HepG2 (cell line): ENCODE results near the gene NT5DC1. TPM values are rescaled to one million over a fixed set of nuclear protein-coding genes. Genes with fewer than 3 reads are reported as not detected.

Source experiments
- CC2D1A ChIP-seq: sonication (generic); formaldehyde crosslinking; IDR thresholded peaks from 2 replicates; pipeline ENCODE4 v1.8.1; 2023; ENCODE audit warnings: mild to moderate bottlenecking, missing genetic modification reagents
- CREBL2 ChIP-seq: sonication (generic); formaldehyde crosslinking; IDR thresholded peaks from 2 replicates; pipeline ENCODE4 v1.8.1; 2023; ENCODE audit warnings: missing genetic modification reagents, mild to moderate bottlenecking, borderline replicate concordance
- ETV6 ChIP-seq: sonication (generic); formaldehyde crosslinking; conservative IDR thresholded peaks from 2 replicates; pipeline ENCODE4 v1.4.0; 2020; ENCODE audit warnings: missing genetic modification reagents
- FOXK1 ChIP-seq: sonication (generic); formaldehyde crosslinking; IDR thresholded peaks from 2 replicates; pipeline ENCODE4 v1.4.0; 2020; ENCODE audit warnings: low read depth, missing genetic modification reagents, borderline replicate concordance
- HCFC1 ChIP-seq: fragments of 150-350 bp; IDR thresholded peaks from 2 replicates; pipeline ENCODE4 v1.6.1; 2014; ENCODE audit warnings: low read depth, low read length
- JUN ChIP-seq: sonication (generic); formaldehyde crosslinking; IDR thresholded peaks from 2 replicates; pipeline ENCODE4 v1.4.0; 2020; ENCODE audit warnings: mild to moderate bottlenecking, missing genetic modification reagents
- MED13 ChIP-seq: sonication (generic); formaldehyde crosslinking; IDR thresholded peaks from 2 replicates; pipeline ENCODE4 v1.5.0; 2020; ENCODE audit warnings: missing genetic modification reagents
- NPAS2 ChIP-seq: sonication (generic); formaldehyde crosslinking; IDR thresholded peaks from 2 replicates; pipeline ENCODE4 v1.8.0; 2022; ENCODE audit warnings: mild to moderate bottlenecking, missing genetic modification reagents, borderline replicate concordance
- NR0B2 ChIP-seq: sonication (generic); formaldehyde crosslinking; IDR thresholded peaks from 2 replicates; pipeline ENCODE4 v1.4.0; 2020; ENCODE audit warnings: mild to moderate bottlenecking, missing genetic modification reagents
- PTBP1 ChIP-seq: fragments of 200-400 bp; formaldehyde crosslinking; IDR thresholded peaks from 2 replicates; pipeline ENCODE4 v1.6.1; 2018; ENCODE audit warnings: low read length, low read depth; ENCODE audit not compliant: poor library complexity, severe bottlenecking
- SIX4 ChIP-seq: sonication (generic); formaldehyde crosslinking; IDR thresholded peaks from 2 replicates; pipeline ENCODE4 v1.4.0; 2020; ENCODE audit warnings: missing genetic modification reagents
- SP2 ChIP-seq: sonication (generic); formaldehyde crosslinking; IDR thresholded peaks from 2 replicates; pipeline ENCODE4 v1.5.1; 2020; ENCODE audit warnings: mild to moderate bottlenecking, missing genetic modification reagents
- STAT6 ChIP-seq: sonication (generic); formaldehyde crosslinking; IDR thresholded peaks from 2 replicates; pipeline ENCODE4 v1.4.0; 2020; ENCODE audit warnings: missing genetic modification reagents, mild to moderate bottlenecking, borderline replicate concordance
- TCF7L2 ChIP-seq: IDR thresholded peaks from 2 replicates; pipeline ENCODE4 v1.6.1; 2011; ENCODE audit warnings: mild to moderate bottlenecking, low read depth, low read length, moderate library complexity
- TSC22D2 ChIP-seq: sonication (generic); formaldehyde crosslinking; IDR thresholded peaks from 2 replicates; pipeline ENCODE4 v1.5.1; 2020; ENCODE audit warnings: missing genetic modification reagents, mild to moderate bottlenecking, borderline replicate concordance
- ZBTB14 ChIP-seq: sonication (generic); formaldehyde crosslinking; IDR thresholded peaks from 2 replicates; pipeline ENCODE4 v1.4.0; 2020; ENCODE audit warnings: missing genetic modification reagents
- ZFP41 ChIP-seq: sonication (generic); formaldehyde crosslinking; IDR thresholded peaks from 2 replicates; pipeline ENCODE4 v1.4.0; 2020; ENCODE audit warnings: mild to moderate bottlenecking, missing genetic modification reagents, borderline replicate concordance
- ZNF253 ChIP-seq: sonication (generic); formaldehyde crosslinking; IDR thresholded peaks from 2 replicates; pipeline ENCODE4 v1.8.0; 2022; ENCODE audit warnings: mild to moderate bottlenecking, missing genetic modification reagents, borderline replicate concordance
- ZNF670 ChIP-seq: sonication (generic); formaldehyde crosslinking; IDR thresholded peaks from 2 replicates; pipeline ENCODE4 v1.8.0; 2022; ENCODE audit warnings: mild to moderate bottlenecking, missing genetic modification reagents, borderline replicate concordance
- ZNF720 ChIP-seq: sonication (generic); formaldehyde crosslinking; IDR thresholded peaks from 2 replicates; pipeline ENCODE4 v1.4.0; 2020; ENCODE audit warnings: missing genetic modification reagents
- ZNF782 ChIP-seq: sonication (generic); formaldehyde crosslinking; IDR thresholded peaks from 2 replicates; pipeline ENCODE4 v1.4.0; 2020; ENCODE audit warnings: missing genetic modification reagents, mild to moderate bottlenecking, borderline replicate concordance
- ZZZ3 ChIP-seq: sonication (generic); formaldehyde crosslinking; IDR thresholded peaks from 2 replicates; pipeline ENCODE4 v1.4.0; 2020; ENCODE audit warnings: missing genetic modification reagents, mild to moderate bottlenecking, borderline replicate concordance
- polyA plus RNA-seq, 8 experiments: library from polyadenylated mRNA; depleted of rRNA in 3 of 8; stranded (reverse) in 7 of 8; unstranded in 1 of 8; fragments of >200 nt; fragmentation: Illumina TruSeq in 4 of 8; extraction: Trizol in 4 of 8; gene quantifications; 2 replicates each; pipeline versions ENCODE4 v1.2.1 to v1.2.3, GENCODE V29; 2011 to 2016; ENCODE audit warnings: low read depth in 4 of 8, missing spikeins in 1 of 8, mixed read lengths in 1 of 8; ENCODE audit not compliant: insufficient read depth in 1 of 8
- total RNA-seq, 5 experiments: library from RNA; depleted of rRNA; stranded (reverse); fragments of >200 nt; fragmentation: Illumina TruSeq; extraction: Trizol; gene quantifications; 2 replicates each; pipeline ENCODE4 v1.2.3, GENCODE V29; 2016; ENCODE audit warnings: low read depth in 1 of 5

The NT5DC1 gene
- total and polyA plus RNA-seq, 2 of the 13 experiments (the other 11 are each of a cell fraction or from before 2014, with no cell fraction given), result 27.0 to 56.1 TPM

- TF ChIP-seq NPAS2 (CRISPR knock-in tag) (no peak), CREBL2 (0 out of 2 replicates have a peak, but pooled peaks have one; percentile 5), NR0B2 (CRISPR knock-in tag) (no peak), MED13 (CRISPR knock-in tag) (peak; percentile 55; the same call in 1 of the 2 replicates), ZNF782 (CRISPR knock-in tag) (peak; percentile 75; the same call in 1 of the 2 replicates), ZZZ3 (peak; percentile 43; the same call in 1 of the 2 replicates), STAT6 (CRISPR knock-in tag) (0 out of 2 replicates have a peak, but pooled peaks have one; percentile 28), ZBTB14 (CRISPR knock-in tag) (no peak), FOXK1 (peak; percentile 56; the same call in 1 of the 2 replicates), ZNF253 (CRISPR knock-in tag) (peak; percentile 86), ZNF670 (CRISPR knock-in tag) (peak; percentile 89; the same call in 1 of the 2 replicates), SIX4 (CRISPR knock-in tag) (0 out of 2 replicates have a peak, but pooled peaks have one; percentile 27), PTBP1 (no peak), HCFC1 (no peak), TCF7L2 (no peak), TSC22D2 (no peak), ETV6 (CRISPR knock-in tag) (peak; percentile 86), SP2 (CRISPR knock-in tag) (no peak; the same call in 1 of the 2 replicates), CC2D1A (CRISPR knock-in tag) (no peak), ZFP41 (CRISPR knock-in tag) (peak; percentile 91; the same call in 1 of the 2 replicates), ZNF720 (CRISPR knock-in tag) (no peak), JUN (CRISPR knock-in tag) (no peak; the same call in 1 of the 2 replicates)
Measured at GRCh38 chr6:116279232-116280160, 178.8 kb downstream of the NT5DC1 start, which contains the start of gene TSPYL1 (continued).
